GM13976 (cell line): Measurements from ENCODE around the gene LRRC8D.

ENCODE experiments used
- DNase-seq: peaks from one replicate; pipeline ENCODE4 v3.0.0; 2012; ENCODE audit warnings: low spot score
- in situ Hi-C: fragments of 300-500 bp; cut with MboI; formaldehyde crosslinking; loops from one replicate; pipeline ENCODE4 v1.12.0; 2022; ENCODE audit warnings: low sequenced_read_pairs, mixed read lengths, inconsistent platforms; ENCODE audit not compliant: unreplicated experiment
- TF ChIP-seq, protein P1 (sequence below): IDR thresholded peaks from 2 replicates; pipeline ENCODE4 v1.5.1; 2012; ENCODE audit warnings: borderline replicate concordance, mild to moderate bottlenecking; ENCODE audit not compliant: insufficient read depth; ENCODE audit errors: extremely low read depth, missing control alignments, control extremely low read depth

Gene LRRC8D

DNA sequence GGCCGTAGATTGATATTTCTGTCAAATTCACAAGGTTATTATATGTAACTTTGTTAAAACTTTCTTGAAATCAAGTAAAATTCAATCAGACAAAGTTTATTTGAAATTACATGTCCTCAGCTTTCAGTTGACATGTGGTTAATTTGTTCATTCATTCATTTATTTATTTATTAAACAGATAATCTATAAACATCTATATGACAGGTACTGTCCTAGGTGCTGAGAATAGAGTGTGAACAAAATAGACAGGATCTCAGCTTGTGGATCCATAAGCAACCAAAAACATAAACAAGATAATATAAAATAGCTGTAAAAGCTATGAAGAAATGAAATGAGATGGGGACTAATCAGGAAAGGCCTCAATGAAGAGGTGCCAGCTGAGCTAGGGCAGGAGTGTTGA lies 72.0 kb downstream of the LRRC8D start:
- in situ Hi-C loops, result no loop called here
- TF ChIP-seq, protein P1, sequence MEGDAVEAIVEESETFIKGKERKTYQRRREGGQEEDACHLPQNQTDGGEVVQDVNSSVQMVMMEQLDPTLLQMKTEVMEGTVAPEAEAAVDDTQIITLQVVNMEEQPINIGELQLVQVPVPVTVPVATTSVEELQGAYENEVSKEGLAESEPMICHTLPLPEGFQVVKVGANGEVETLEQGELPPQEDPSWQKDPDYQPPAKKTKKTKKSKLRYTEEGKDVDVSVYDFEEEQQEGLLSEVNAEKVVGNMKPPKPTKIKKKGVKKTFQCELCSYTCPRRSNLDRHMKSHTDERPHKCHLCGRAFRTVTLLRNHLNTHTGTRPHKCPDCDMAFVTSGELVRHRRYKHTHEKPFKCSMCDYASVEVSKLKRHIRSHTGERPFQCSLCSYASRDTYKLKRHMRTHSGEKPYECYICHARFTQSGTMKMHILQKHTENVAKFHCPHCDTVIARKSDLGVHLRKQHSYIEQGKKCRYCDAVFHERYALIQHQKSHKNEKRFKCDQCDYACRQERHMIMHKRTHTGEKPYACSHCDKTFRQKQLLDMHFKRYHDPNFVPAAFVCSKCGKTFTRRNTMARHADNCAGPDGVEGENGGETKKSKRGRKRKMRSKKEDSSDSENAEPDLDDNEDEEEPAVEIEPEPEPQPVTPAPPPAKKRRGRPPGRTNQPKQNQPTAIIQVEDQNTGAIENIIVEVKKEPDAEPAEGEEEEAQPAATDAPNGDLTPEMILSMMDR, result no peak
- no peak for DNase-seq

DNA sequence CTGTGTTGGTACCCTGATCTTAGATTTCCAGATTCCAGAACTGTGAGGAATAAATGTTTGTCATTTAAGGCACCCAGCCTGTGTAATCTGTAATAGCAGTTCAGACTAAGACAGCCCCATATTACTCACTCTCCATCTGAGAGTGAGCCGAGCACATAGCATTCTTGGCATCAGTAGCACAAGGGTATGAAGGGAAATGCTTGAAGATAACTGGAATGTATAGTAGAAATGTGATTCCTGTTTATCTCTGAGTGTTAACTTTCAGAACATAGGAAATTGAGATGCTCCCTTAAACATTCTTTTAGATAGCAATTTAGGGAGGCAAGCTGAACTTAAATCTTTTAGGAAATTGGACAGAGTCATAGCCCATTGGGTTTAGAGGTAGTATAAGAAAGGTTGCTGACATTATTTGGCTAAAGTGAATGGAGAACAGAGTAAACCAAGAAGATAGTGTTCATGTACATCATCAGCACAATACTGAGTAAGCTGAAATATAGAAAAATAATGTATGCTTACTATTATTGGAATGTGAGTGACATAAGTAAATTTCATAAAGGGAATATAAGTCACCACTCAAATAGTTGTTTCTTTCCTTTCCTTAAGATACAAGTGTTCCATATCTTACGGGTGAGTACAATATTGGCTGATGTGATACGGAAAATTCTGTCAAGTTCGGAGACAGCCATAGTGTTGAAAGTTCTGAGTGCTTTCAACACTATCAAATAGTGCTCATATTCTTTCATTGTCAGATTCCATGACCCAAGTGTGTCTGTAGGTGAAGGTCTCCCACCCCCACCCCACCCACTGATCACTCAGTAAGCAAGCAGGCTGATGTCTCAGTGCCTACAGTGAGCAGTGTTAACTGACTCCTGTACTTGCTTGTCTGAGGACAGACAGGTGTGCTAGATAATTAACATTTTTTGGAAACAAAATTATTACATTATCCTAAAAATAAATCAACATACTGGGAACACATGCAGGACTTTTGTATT lies 73.7 kb downstream of the LRRC8D start:
- in situ Hi-C loops, result no loop called here

DNA sequence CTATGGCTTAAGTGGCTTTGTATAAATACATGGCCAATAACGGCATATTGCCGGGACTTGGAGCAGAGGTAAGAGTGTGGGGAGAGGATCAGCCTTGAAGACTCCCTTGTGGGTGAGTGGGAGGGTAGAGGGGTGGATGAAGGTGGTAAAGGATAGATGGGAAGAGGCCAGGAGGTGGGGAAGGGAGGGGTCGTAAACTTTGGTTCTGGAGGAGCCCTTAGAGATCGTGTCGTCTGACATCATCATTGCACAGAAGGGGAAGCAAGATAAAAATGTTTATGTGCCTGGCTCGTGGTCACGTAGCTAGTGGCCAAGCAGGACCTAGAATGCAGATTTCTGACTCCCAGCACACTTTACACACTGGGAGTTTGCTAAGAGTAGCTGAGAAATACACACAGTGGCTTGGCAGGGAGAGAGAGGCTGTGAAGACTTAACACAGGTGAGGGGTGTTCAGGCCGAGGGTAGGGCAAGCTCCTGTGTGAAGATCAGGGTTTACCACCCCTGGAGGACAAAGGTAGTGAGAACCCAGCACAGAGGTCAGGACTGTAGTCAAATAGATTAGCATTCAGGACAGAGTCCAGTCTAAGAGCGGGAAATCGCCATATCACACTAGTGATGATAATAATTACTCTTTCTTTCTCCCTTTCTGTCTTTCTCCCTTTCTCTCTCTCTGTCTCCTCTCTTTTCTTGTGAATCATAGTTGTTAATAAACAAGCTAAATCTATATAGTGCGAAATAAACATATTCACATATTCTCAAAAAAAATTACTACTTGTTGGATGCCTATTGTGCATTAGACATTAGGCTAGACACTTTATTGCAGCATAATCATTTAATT lies 75.5 kb downstream of the LRRC8D start:
- DNase-seq, result no peak
- TF ChIP-seq, protein P1, result no peak
- in situ Hi-C loops, result no loop called here

More for the DNA sequence above, 73.7 kb downstream of the LRRC8D start:
- DNase-seq, result no peak
- TF ChIP-seq, protein P1, result no peak

DNA sequence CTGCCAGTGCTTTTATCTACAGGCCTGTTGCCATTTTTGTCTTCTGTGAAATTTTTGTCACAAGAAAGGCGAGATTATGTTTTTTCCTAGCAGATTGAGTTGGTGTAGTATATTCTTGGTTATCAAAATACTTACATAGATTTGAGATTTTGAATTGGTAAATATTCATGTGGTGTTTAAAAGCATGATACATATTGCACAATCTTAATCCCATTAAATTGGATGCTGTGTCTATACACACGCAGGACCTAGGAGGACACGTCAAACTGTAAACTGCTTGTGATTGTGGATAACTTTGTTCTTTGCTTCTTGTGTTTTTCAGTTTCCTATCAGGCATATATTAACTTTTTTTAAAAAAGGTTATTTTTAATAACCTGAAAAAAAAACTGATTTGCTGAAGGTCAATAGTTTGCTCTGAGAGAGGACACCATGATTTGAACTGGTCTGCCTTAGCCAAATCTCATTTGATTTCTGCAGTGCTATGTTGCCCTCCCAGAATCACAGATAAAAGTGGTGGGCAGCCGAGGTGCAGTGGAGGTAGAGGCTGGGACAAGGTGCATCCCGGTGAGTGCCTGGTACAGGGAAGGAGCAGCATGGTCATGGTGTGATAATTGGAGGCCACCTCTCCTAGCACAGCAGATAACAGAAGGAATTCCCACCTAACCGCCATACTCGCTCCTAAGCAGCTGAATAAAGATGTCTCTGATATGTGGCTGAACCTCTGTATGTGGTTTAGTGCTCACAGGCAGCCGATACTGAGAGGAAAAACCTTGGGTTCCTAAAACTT lies 76.7 kb downstream of the LRRC8D start:
- in situ Hi-C loops, result no loop called here
- TF ChIP-seq, protein P1, result no peak
- DNase-seq, result no peak

DNA sequence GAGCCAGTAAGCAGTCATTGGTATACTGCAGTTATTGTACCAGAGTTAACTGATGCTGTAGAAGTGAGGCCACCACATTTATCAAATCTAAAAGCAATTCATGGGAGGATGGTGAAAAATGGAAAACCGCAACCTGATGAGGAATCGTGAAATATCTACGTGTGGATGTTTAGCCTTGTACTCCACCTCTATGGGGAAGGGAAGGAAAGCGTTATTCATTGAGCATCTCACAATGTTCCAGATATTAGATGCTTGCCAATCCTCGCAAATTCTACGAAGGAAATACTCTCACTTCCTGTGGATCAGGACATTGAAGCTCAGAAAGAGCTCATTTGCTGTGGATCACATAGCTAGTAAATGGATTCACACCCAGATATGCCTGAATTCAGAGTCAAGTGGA lies 77.3 kb downstream of the LRRC8D start:
- TF ChIP-seq, protein P1, result no peak
- DNase-seq, result no peak
- in situ Hi-C loops, result no loop called here
